GM18498 (cell line): ENCODE data around the gene C15orf39.
"Not testable (repeated sequence)": the region's sequence is repeated elsewhere in the genome, so short reads cannot be mapped to it uniquely, and the experiment has no call there.

Experiments used
- ATAC-seq: cut with Tn5 transposase; IDR thresholded peaks from one replicate; pipeline ENCODE4 v1.9.1; 2021; ENCODE audit warnings: mild to moderate bottlenecking, moderate library complexity; ENCODE audit not compliant: unreplicated experiment

C15orf39 gene

GRCh38 chr15:75258620-75259343, 57.1 kb downstream of the C15orf39 start:
- not testable (repeated sequence) for ATAC-seq

- not testable (repeated sequence) for ATAC-seq
These were observed 58.2 kb downstream of the C15orf39 start for GRCh38 chr15:75259873-75260272.
